NCI-H2196 (cell line): ENCODE data around the gene FHL2.
A peak's percentile ranks its signal among the peaks of the same experiment; 100 is the strongest.

ENCODE experiments used
- DNase-seq: peaks from one replicate; lab custom pipeline; 2025; ENCODE audit not compliant: unreplicated experiment; lab: John Stamatoyannopoulos, UW

FHL2 gene

GRCh38 chr2:105422801-105423200, 23.9 kb upstream of the FHL2 start:
- DNase-seq = no peak

GRCh38 chr2:105421053-105421452, 22.2 kb upstream of the FHL2 start:
- DNase-seq = no peak

GRCh38 chr2:105418522-105418921, 19.7 kb upstream of the FHL2 start:
- no peak for DNase-seq

- DNase-seq = no peak
Measured at GRCh38 chr2:105417857-105418436, 19.1 kb upstream of the FHL2 start.

- no peak for DNase-seq
Measured at GRCh38 chr2:105416156-105416555, 17.3 kb upstream of the FHL2 start.

GRCh38 chr2:105415007-105415406, 16.2 kb upstream of the FHL2 start:
- DNase-seq = no peak

- no peak for DNase-seq
Measured at GRCh38 chr2:105413206-105413605, 14.4 kb upstream of the FHL2 start.

- no peak for DNase-seq
Measured at GRCh38 chr2:105412584-105412983, 13.7 kb upstream of the FHL2 start.

- DNase-seq = no peak
Measured at GRCh38 chr2:105411720-105412407, 13.0 kb upstream of the FHL2 start.

GRCh38 chr2:105410554-105410953, 11.7 kb upstream of the FHL2 start:
- no peak for DNase-seq

GRCh38 chr2:105409717-105410116, 10.9 kb upstream of the FHL2 start:
- peak; percentile 55 for DNase-seq

GRCh38 chr2:105407946-105408743, 9.3 kb upstream of the FHL2 start:
- DNase-seq = no peak

- DNase-seq = no peak
Measured at GRCh38 chr2:105406221-105406620, 7.4 kb upstream of the FHL2 start.

GRCh38 chr2:105405291-105405690, 6.4 kb upstream of the FHL2 start:
- DNase-seq = no peak

GRCh38 chr2:105404736-105405135, 5.9 kb upstream of the FHL2 start:
- no peak for DNase-seq

- peak; percentile 87 for DNase-seq
Measured at GRCh38 chr2:105403783-105404698, 5.2 kb upstream of the FHL2 start.

GRCh38 chr2:105403241-105403782, 4.5 kb upstream of the FHL2 start:
- peak; percentile 60 for DNase-seq

GRCh38 chr2:105402809-105403208, 4.0 kb upstream of the FHL2 start:
- DNase-seq = no peak

GRCh38 chr2:105401867-105402266, 3.0 kb upstream of the FHL2 start:
- DNase-seq = no peak

- no peak for DNase-seq
Measured at GRCh38 chr2:105400138-105400540, 1.3 kb upstream of the FHL2 start.
